ENCODE data around the gene ZNF487. TPM values are rescaled to one million over a fixed set of nuclear protein-coding genes. Genes with fewer than 3 reads are reported as not detected.

The ZNF487 gene
- total and polyA plus RNA-seq, 2 of the 13 experiments (the other 11 are each of a cell fraction or from before 2014, with no cell fraction given): 7.4 to 8.8 TPM

DNA sequence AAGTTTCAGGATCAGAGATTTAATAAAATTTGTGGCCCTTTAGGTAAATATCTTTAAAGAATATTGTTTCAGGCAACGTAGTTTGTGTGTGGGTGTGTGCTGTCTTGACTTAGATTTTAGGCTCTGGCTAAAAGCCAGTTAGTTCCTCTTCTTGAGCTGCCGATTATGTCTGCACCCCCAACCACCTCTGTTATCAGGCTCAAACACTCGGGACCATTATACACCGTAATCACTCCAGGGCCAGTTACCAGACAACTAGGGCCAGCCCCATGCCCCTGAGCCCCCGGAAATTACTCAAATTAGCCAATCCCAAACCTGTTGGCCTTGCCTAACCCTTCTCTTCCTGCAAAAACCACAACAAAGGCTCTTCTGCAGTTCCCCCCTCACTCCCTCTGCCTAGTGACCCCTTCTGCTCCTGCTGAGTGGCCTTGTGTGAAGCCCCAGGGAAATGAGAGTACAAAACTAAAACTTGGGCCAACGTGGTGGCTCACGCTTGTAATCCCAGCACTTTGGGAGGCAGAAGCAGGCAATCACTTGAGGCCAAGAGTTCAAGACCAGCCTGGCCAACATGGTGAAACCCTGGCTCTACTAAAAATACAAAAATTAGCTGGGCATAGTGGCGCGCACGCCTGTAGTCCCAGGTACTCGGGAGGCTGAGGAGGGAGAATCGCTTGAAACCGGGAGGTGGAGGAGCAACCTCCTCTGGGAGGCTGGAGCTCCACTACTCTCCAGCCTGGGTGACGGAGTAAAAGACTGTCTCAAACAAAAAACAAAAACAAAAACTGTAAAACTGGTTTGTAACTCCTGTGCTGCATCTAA lies 18.8 kb upstream of the ZNF487 start (continued):
- no peak for TF ChIP-seq KAT7 (CRISPR knock-in tag; IDR thresholded peaks at IDR 0.05; ENCODE audit: borderline replicate concordance)
- no peak for TF ChIP-seq NCOA5 (CRISPR knock-in tag; IDR thresholded peaks at IDR 0.05)
- no peak for TF ChIP-seq ZZZ3 (CRISPR knock-in tag; IDR thresholded peaks at IDR 0.05; ENCODE audit: borderline replicate concordance)
- TF ChIP-seq PHF21A (CRISPR knock-in tag; IDR thresholded peaks at IDR 0.05): peak; percentile 69; the same call in 1 of the 2 replicates
- no peak for TF ChIP-seq TGIF2 (CRISPR knock-in tag; IDR thresholded peaks at IDR 0.05)
- TF ChIP-seq, protein P1, sequence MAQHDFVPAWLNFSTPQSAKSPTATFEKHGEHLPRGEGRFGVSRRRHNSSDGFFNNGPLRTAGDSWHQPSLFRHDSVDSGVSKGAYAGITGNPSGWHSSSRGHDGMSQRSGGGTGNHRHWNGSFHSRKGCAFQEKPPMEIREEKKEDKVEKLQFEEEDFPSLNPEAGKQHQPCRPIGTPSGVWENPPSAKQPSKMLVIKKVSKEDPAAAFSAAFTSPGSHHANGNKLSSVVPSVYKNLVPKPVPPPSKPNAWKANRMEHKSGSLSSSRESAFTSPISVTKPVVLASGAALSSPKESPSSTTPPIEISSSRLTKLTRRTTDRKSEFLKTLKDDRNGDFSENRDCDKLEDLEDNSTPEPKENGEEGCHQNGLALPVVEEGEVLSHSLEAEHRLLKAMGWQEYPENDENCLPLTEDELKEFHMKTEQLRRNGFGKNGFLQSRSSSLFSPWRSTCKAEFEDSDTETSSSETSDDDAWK (CRISPR knock-in tag; IDR thresholded peaks at IDR 0.05): no peak
- TF ChIP-seq PITX1 (CRISPR knock-in tag; IDR thresholded peaks at IDR 0.05): peak; percentile 56; the same call in 1 of the 2 replicates
- TF ChIP-seq, protein P2, sequence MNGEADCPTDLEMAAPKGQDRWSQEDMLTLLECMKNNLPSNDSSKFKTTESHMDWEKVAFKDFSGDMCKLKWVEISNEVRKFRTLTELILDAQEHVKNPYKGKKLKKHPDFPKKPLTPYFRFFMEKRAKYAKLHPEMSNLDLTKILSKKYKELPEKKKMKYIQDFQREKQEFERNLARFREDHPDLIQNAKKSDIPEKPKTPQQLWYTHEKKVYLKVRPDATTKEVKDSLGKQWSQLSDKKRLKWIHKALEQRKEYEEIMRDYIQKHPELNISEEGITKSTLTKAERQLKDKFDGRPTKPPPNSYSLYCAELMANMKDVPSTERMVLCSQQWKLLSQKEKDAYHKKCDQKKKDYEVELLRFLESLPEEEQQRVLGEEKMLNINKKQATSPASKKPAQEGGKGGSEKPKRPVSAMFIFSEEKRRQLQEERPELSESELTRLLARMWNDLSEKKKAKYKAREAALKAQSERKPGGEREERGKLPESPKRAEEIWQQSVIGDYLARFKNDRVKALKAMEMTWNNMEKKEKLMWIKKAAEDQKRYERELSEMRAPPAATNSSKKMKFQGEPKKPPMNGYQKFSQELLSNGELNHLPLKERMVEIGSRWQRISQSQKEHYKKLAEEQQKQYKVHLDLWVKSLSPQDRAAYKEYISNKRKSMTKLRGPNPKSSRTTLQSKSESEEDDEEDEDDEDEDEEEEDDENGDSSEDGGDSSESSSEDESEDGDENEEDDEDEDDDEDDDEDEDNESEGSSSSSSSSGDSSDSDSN (CRISPR knock-in tag; IDR thresholded peaks at IDR 0.05): 0 out of 2 replicates have a peak, but pooled peaks have one; percentile 60
- no peak for TF ChIP-seq ZNF556 (CRISPR knock-in tag; IDR thresholded peaks at IDR 0.05; ENCODE audit: borderline replicate concordance)
- TF ChIP-seq, protein P3, sequence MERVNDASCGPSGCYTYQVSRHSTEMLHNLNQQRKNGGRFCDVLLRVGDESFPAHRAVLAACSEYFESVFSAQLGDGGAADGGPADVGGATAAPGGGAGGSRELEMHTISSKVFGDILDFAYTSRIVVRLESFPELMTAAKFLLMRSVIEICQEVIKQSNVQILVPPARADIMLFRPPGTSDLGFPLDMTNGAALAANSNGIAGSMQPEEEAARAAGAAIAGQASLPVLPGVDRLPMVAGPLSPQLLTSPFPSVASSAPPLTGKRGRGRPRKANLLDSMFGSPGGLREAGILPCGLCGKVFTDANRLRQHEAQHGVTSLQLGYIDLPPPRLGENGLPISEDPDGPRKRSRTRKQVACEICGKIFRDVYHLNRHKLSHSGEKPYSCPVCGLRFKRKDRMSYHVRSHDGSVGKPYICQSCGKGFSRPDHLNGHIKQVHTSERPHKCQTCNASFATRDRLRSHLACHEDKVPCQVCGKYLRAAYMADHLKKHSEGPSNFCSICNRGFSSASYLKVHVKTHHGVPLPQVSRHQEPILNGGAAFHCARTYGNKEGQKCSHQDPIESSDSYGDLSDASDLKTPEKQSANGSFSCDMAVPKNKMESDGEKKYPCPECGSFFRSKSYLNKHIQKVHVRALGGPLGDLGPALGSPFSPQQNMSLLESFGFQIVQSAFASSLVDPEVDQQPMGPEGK (CRISPR knock-in tag; IDR thresholded peaks at IDR 0.05): peak; percentile 97
- TF ChIP-seq ZNF660 (CRISPR knock-in tag; IDR thresholded peaks at IDR 0.05; ENCODE audit: borderline replicate concordance, low read depth): no peak
- TF ChIP-seq, protein P4, sequence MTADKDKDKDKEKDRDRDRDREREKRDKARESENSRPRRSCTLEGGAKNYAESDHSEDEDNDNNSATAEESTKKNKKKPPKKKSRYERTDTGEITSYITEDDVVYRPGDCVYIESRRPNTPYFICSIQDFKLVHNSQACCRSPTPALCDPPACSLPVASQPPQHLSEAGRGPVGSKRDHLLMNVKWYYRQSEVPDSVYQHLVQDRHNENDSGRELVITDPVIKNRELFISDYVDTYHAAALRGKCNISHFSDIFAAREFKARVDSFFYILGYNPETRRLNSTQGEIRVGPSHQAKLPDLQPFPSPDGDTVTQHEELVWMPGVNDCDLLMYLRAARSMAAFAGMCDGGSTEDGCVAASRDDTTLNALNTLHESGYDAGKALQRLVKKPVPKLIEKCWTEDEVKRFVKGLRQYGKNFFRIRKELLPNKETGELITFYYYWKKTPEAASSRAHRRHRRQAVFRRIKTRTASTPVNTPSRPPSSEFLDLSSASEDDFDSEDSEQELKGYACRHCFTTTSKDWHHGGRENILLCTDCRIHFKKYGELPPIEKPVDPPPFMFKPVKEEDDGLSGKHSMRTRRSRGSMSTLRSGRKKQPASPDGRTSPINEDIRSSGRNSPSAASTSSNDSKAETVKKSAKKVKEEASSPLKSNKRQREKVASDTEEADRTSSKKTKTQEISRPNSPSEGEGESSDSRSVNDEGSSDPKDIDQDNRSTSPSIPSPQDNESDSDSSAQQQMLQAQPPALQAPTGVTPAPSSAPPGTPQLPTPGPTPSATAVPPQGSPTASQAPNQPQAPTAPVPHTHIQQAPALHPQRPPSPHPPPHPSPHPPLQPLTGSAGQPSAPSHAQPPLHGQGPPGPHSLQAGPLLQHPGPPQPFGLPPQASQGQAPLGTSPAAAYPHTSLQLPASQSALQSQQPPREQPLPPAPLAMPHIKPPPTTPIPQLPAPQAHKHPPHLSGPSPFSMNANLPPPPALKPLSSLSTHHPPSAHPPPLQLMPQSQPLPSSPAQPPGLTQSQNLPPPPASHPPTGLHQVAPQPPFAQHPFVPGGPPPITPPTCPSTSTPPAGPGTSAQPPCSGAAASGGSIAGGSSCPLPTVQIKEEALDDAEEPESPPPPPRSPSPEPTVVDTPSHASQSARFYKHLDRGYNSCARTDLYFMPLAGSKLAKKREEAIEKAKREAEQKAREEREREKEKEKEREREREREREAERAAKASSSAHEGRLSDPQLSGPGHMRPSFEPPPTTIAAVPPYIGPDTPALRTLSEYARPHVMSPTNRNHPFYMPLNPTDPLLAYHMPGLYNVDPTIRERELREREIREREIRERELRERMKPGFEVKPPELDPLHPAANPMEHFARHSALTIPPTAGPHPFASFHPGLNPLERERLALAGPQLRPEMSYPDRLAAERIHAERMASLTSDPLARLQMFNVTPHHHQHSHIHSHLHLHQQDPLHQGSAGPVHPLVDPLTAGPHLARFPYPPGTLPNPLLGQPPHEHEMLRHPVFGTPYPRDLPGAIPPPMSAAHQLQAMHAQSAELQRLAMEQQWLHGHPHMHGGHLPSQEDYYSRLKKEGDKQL (CRISPR knock-in tag; IDR thresholded peaks at IDR 0.05; ENCODE audit: low read depth): no peak; the same call in 1 of the 2 replicates
- TF ChIP-seq, protein P5, sequence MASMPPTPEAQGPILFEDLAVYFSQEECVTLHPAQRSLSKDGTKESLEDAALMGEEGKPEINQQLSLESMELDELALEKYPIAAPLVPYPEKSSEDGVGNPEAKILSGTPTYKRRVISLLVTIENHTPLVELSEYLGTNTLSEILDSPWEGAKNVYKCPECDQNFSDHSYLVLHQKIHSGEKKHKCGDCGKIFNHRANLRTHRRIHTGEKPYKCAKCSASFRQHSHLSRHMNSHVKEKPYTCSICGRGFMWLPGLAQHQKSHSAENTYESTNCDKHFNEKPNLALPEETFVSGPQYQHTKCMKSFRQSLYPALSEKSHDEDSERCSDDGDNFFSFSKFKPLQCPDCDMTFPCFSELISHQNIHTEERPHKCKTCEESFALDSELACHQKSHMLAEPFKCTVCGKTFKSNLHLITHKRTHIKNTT (CRISPR knock-in tag; IDR thresholded peaks at IDR 0.05): no peak
- peak; percentile 81 for TF ChIP-seq NR2F6 (IDR thresholded peaks at IDR 0.05)
- TF ChIP-seq NR2F6 (CRISPR knock-in tag; IDR thresholded peaks at IDR 0.05): peak; percentile 84
- peak; percentile 84 for TF ChIP-seq SAP130 (CRISPR knock-in tag; IDR thresholded peaks at IDR 0.05; ENCODE audit: low read depth)
- no peak for TF ChIP-seq MEIS2 (CRISPR knock-in tag; IDR thresholded peaks at IDR 0.05)

Data from HepG2 (cell line).